AG20443 (cell line): ENCODE results near the gene C1orf232.

Experiments used
- DNase-seq: peaks from one replicate; pipeline ENCODE4 v3.0.0; 2012; ENCODE audit warnings: low spot score, mixed read lengths

C1orf232 gene

DNA sequence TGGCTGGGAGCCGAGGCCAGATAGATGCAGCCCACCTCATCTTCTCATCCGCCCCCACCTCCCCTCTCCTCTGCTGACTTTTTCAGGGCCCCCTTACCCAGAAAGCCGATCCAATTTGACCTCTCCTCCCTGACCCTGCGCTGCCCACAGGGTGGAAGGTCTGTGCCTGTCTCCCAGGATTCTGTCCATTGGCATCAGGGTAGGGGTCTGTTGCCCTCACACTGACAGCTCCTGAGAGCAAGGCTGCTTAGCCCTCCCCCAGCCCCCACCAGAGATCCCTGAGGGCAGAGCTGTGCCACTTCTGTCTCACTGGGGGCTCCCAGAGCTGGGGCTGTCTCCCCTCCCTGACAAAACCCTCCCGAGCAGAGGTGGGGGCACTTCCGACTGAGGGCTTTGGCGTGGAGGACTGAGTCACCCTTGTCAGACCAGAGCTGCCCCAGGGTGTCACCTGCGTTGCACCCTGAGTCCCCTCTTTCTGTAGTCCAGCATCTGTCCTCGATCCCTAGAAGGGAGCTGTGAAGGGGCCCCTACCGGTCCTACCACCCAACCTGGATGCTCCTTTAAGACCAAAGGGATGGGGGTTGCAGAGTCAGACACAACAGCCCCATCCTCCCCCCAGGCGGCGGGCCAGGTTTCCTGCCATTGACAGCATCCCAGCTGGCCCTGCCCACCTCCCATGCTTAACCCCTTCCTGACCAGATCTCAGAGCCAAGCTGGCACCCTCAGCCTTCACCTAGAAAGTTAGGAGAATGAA, 12.3 kb downstream of the C1orf232 start:
- DNase-seq: no peak

DNA sequence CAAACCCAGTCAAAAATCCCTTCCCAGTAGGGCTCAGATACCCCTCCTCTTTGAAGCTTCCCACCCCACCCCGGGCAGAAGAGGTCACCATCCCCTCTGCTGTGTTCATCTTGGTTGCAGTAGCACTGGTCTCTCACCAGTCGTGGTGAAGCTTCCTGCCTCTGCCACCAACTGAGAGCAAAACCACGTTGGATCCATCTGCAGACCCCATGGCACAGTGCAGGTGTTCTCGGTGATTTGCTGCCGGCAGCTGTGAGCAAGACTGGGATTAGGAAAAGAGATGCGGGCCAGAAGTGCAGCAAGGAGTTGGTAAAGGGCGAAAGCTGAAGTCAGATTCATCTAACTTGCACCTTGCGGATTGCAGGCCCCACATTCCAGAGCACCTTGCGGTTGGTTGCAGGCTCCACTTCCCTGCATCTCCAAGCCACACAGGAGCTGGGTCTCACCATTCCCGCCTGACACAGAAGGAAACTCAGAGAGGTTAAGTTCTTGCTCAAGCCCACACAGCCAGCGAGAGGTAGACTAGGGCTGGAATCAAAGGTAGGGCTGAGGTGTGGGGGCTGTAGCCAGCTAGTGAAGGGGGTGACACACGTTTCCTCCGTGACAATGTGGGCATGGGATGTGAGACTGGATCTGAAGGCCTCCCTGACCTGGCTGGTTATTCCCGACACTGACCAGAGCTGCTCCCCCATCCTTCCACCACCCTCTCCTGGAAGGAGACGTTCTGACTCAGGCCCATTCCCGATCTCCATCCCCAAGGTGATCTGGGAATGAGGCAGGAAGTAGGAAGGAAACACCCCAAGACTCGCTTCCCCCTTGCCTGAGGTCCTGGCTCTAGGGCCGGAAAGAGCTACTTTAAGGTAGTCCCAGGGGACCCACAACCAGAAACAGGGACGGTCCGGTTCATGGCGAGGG, 13.1 kb downstream of the C1orf232 start:
- no peak for DNase-seq

DNA sequence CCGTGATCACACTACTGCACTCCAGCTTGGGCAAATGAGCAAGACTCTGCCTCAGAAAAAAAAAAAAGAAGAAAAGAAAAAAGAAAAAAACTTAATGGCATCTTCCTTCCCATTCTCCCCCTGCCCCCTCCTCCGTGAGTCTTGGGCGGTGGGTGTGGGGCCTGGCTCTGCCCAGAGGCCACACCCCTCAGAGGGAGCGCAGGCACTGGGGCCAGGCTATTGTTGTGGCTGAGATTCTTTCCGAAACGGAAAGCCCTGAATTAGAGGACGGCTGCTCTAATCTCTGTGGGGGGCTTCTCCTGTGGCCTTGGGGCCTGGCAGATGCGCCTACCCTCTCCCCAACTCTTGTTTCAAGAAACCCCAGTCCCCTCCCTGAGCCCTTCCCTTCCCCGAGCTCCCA, 14.0 kb downstream of the C1orf232 start:
- DNase-seq: no peak

DNA sequence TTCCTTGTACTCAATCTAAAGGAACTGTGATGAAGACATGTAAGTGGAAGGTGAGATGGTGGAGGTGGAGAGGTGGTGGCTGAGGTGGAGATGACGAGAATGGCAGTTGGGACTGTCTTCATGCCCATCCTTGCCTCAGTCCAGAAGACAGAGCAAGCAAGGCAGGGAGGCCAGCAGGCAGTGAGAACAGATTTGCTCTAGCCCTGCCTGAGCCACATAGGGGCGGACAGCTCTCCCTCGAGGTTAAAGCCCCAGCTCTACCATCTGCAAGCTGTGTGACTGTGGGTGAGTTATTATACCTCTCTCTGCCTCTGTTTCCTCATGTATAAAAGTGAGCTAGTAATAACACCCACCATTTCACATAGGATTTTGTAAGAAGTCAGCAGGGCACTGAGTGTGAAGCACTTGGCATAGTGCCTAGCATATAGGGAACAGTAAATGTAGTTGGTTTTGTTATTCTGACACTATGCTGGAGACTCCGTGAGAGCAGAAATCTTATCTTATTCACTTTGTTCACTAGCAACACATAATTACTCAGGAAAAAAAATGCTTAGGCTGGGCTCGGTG, 14.7 kb downstream of the C1orf232 start:
- DNase-seq: no peak

DNA sequence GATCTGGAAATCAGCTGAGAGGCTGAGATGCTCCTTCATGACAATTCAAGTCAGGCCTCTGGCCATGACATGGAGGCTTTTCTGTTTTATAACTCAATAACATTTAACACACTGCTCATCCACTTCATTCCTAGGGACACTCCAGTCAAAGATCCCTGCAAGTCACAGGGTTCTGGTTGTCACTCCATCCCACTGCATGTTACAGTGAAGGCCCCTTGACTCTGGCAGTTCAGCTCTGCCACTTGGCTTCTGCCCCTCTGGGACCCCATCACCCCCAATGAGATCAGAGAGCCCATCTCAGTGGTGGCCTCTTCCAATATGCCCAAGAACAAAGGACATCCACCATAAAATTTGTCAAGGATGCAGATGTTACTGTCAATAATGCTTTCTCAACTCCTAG, 19.9 kb downstream of the C1orf232 start:
- DNase-seq: no peak

DNA sequence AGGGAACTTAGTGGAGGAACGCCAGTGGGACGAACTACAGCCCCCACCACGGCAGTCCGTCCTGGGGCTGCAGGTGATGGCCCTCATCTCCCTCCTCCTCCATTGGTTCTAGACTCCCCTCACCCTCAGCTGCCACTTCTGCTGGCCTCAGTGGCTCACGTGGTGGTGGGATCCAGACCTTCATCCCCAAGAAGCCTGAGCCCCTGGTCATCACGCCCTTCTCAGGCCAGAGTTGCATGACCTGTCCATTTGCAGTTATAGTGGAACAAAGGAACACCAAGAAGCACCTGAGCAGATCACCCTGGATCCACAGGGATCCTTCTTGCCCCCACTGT, 22.8 kb downstream of the C1orf232 start:
- DNase-seq: no peak

DNA sequence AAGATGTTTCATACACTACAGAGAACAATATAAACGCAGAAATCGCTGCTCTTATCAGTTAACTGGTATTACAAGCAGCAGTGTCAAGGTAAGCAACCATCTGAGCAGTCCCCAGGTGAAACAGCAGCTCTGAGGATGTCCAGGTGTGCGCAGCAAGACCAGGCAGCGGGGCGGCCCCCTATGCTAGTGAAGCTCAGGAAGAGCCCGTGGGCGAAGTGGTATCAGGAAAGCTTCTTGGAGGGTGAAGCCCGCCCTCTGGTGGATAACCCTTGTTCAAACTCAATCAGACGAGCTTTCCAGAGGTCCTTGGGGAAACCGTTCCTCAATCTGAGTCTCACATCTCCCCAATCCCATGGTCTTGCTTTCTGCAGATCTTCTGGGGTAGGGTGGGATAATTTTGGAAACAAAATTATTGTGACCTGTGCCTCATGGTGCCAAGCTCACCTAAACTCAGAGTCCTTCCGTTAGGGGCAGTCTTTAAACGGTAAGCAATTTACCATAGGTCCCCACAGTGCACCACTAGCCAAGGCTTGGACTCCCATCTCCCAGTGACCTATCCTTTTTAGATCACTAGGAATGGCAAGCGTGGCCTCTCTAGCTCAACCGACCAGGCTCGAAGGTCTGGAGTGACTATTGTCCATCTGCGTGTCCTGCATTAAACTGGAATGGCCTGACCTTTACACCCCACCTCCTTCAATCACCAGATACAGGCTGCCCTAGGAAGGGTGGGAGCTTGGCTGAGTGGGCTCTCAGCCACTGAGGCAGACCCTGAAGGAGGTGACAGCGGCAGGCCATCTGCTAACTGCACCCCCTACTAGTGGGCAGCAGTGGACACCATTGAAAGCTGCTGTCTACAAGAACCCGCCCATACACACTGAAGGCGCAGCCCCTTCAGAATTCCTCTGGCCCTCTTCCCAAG, 23.5 kb downstream of the C1orf232 start:
- DNase-seq: peak; percentile 83

DNA sequence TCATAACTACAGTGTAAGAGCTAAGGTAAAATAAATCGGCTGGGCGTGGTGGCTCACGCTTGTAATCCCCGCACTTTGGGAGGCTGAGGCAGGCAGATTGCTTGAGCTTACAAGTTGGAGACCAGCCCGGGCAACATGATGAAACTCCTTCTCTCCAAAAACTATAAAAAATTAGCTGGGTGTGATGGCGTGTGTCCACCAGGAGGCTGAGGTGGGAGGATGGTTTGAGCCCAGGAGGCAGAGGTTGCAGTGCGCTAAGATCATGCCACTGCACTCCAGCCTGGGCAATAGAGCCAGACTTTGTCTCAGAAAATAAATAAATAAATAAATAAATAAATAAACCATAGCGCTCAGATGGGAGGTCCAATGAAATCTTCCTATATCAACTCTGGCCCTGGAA, 26.6 kb downstream of the C1orf232 start:
- no peak for DNase-seq

DNA sequence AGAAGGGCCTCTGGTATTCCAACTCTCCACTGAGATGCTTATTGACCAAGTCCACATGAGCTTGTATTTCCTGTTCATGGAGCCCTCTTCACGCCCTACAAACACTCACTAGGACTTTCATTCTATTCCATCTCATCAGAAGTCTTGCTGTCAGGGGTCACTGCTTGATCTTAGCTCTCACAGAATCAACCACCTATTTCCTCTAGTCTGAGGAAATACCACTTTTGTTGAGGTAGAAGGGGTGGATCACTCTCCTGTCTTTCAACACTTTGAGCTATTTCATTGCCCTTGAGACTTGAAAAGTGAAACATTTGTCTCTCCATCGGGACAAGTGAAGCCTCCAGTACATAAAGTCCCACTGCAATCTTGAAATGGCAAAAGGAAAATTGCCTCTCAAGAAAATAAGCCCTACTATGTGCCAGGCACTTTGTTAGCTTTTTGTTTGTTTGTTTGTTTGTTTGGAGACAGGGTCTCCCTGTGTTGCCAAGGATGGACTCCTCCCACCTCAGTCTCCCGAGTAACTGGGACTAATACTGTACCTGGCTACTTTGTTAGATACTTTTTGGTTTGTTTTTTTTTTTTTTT, 29.7 kb downstream of the C1orf232 start:
- no peak for DNase-seq

DNA sequence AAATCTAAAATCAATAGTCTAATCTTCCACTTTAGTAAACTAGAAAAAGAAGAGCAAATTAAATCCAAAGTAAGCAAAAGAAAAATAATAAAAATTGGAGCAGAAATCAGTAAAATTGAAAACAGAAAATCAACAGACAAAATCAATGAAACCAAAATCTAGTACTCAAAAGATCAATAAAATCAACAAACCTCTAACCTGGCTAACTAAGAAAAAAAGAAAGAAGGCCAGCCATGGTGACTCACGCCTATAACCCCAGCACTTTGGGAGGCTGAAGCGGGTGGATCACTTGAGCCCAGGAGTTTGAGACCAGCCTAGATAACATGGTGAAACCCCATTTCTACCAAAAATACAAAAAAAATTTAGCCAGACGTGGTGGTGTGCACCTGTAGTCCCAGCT, 34.3 kb downstream of the C1orf232 start:
- no peak for DNase-seq

DNA sequence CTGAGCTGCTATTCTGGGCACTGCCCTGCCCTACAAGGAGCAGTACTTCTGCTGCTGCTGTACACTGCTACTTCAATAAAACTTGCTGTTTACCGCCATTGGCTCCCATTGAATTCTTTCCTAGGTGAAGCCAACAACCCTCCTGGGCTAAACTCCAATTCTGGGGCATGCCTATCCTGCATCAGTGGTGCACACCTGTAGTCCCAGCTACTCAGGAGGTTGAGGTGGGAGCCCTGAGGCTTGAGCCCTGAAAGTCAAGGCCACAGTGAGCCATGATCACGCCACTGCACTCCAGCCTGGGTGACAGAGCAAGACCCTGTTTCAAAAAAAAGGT, 36.0 kb downstream of the C1orf232 start:
- DNase-seq: no peak

DNA sequence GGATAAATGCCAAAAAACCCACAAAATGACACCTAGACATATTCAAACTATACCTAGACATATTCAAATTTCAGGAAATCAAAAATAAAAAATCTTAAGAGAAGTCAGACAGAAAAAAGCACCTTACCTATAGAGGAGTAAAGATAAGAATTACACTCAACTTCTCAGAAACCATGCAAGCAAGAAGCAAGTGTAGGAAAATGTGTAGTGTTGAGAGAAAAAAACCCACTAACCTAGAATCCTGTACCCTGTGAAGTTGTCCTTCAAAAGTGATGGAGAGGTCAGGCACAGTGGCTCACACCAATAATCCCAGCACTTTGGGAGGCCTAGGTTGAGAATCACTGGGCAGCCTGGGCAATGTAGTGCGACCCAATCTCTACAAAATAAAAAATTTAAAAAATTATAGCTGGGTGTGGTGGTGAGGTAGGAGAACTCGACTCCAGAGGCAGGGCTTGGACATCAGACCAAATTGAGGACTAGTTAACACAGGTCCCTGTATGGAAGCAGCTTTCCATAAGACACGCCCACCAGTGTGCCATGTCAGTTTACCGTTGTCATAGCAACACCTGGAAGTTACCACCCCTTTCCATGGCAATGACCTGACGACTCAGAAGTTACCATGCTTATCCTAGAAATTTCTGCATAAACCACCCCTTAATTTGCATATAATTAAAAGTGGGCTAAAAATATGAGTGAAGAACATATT, 36.5 kb downstream of the C1orf232 start:
- no peak for DNase-seq

DNA sequence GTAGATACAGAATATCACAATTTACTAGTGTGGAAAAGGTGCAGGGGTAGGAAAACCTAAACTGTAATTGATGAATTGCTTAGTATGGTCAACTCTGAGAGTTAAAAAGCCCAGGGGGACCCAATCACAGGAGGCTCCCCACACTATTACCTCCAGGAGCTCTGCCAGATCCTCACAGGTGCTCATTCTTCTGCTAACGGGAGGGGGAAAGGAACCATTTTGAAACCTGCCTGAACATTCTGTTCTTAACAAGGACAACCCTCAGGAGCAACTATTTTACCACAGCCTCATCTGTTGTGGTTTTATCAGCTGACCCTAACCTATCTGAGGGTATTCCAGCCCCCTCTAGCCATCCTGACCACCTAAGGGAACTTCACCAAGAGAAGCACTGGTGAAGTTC, 38.1 kb downstream of the C1orf232 start:
- no peak for DNase-seq

DNA sequence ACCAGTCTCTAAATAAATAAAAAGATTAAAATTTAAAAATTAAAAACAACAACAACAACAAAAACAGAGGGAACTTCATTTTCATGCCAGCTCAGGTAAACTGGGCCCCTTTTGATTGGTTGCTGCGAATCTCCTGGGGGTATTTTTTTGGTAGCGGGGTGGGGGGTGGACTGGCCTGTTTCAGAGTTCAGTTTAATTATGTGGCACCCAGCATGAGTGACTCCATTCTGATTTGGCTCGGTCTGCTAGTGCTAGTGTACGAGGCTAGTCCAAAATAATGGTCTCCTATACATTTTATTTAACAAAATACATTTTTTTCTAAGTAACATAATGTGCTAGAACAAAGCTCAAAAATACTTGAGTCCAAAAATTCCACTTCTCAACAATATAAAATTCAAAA, 39.0 kb downstream of the C1orf232 start:
- DNase-seq: no peak

DNA sequence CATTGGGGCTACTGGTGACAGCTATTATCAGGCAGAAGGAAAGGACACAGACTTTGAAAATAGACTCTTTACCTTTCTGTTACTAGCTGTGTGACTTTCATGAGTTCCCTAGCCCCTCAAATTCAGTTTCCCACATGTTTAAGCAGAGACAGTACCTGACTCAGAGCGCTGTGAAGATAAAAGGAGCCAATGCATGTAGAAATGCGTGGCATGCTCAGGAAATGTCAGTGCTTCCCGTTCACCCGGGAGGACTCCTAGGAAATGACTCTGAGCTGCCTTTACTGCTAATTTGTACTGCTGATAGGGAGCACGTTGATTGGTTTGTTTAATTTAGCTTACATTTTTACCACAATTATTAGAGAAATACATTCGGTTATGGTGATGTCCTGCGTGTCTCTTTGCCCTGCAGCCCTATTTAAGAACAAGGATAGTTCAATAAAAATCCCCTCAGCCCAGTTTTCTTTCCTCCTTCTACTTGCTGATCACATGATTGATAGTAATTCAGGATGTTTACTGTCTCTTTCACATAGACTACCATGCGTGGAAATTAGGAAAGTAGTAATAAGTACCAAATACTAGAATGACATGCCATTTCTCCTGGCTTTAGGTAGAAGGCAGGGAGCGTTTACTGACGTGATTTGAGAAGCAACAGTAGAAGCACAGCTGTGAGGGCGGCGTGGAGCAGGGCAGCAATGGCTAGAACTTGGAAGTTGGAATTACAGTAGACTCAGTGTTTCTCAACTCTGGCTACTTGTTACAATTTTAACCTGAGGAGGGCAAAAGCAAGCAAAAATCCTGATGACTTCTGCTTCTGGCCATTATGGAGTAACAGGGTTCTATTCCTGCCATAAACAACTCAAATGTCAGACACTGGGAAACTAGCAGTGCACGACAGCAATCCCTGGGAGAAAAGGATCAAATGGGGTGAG, 41.3 kb downstream of the C1orf232 start:
- no peak for DNase-seq

DNA sequence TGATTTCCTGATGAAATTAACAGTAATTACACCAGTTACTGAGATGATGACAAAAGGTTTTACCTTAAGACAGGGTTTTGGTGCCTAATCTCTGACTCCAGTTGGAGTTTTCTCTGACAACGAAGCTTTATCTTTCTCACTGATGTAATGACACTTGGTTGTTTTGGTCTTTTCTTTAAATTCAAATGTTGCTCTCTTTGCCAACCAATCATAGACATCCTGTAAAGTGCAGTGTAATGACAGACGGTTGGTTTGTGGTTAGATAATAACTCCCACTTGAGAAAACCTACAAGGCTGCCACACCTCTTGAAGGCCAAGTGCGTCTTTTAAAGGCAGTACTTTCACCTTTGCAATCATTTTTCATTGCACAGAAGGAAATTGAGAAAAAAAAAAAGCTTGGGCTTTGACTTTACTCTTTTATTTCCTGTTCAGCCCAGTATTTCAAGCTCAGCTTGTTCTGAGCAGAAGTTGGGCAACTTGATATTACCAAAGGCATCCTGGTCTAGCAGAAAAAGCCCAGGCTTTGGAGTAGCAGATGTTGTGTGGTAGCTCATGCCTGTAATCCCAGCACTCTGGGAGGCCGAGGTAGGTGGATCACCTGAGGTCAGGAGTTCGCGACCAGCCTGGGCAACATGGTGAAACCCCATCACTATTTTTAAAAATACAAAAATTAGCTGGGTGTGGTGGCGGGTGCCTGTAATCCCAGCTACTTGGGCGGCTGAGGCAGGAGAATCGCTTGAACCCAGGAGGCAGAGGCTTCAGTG, 42.3 kb downstream of the C1orf232 start:
- DNase-seq: no peak

DNA sequence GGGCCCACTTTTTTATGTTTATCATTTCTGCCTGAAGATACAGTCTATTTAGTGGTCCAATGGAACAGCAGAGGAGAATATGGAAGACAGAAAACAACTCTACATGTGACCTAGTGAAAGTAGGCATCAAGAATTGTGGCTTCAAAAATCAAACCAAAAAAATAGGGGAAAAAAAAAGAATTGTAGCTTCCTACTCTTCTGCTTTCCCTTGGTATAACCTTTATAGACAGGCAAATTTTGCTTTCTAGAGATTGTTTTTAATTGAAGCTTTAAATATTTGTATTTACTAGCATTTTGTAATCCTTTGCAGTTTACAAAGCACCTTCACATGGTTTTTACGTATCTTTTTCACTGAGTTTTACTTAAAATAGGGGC, 42.8 kb downstream of the C1orf232 start:
- DNase-seq: no peak

DNA sequence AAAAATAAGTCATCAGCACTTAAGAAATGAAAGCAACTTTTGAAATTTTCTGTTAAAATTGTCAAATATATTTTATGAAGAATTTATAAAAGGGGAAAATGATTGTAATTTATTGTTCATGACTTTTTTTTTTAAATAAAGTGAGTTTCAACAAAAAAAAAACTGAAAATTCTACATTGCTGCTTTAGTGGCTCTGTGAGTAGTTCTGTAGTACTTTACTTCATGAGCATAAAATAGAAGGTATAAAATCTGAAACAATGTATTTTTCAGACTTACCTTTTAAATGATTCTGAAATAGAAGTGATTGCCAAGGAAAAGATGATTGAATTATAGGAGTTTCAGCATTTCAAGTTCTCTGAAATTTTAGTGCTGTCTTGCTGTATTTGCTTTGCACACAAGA, 43.4 kb downstream of the C1orf232 start:
- DNase-seq: no peak
